Measurements from ENCODE around the gene CDH7. TPM values are rescaled to one million over a fixed set of nuclear protein-coding genes. Genes with fewer than 3 reads are reported as not detected.

Gene CDH7
- total and polyA plus RNA-seq, 9 donors: under 0.01 to 0.94 (median 0.07) TPM; not detected in 2

DNA sequence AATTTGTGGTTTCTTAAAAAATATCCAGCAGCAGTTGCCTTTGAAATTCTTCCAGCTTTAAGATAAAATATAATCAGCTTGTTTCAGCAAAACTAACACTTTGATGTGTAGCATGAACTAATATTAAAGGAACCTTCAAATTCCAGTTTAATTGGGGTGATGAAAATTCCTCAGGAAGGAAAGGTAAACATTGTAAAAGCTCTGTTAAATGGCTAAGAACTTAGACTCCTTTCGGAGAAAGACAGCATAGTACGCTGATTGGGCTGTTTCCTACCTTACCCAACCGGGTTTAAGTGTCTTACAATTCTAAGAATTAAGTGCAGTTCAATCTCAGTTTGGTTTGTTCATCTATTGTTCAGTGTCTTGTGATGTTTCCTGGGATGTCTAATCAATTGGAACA is 108.3 kb downstream of the CDH7 start:
- Histone ChIP-seq H3K27me3 (no peaks in the 10 kb centered on the region), H3K4me1 (ENCODE audit: insufficient read depth) (no peaks in the 10 kb centered on the region), H3K4me3 (no peak overlapping the region), H3K36me3 (no peaks in the 10 kb centered on the region), H3K9me3 (no peaks in the 10 kb centered on the region), H3K27ac (no peak overlapping the region)
- no peak for TF ChIP-seq EP300 (IDR thresholded peaks at IDR 0.05)
- TF ChIP-seq POLR2A (IDR thresholded peaks at IDR 0.05): no peak
- TF ChIP-seq, protein P1, sequence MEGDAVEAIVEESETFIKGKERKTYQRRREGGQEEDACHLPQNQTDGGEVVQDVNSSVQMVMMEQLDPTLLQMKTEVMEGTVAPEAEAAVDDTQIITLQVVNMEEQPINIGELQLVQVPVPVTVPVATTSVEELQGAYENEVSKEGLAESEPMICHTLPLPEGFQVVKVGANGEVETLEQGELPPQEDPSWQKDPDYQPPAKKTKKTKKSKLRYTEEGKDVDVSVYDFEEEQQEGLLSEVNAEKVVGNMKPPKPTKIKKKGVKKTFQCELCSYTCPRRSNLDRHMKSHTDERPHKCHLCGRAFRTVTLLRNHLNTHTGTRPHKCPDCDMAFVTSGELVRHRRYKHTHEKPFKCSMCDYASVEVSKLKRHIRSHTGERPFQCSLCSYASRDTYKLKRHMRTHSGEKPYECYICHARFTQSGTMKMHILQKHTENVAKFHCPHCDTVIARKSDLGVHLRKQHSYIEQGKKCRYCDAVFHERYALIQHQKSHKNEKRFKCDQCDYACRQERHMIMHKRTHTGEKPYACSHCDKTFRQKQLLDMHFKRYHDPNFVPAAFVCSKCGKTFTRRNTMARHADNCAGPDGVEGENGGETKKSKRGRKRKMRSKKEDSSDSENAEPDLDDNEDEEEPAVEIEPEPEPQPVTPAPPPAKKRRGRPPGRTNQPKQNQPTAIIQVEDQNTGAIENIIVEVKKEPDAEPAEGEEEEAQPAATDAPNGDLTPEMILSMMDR (IDR thresholded peaks at IDR 0.05): no peak
- DNase-seq: no peak
- intact Hi-C loops (cut with DNase I): no loop called here
- WGBS, 3 donors: 13 to 19% (median 19%) methylated on average over 3 of the region's 3 CpGs

DNA sequence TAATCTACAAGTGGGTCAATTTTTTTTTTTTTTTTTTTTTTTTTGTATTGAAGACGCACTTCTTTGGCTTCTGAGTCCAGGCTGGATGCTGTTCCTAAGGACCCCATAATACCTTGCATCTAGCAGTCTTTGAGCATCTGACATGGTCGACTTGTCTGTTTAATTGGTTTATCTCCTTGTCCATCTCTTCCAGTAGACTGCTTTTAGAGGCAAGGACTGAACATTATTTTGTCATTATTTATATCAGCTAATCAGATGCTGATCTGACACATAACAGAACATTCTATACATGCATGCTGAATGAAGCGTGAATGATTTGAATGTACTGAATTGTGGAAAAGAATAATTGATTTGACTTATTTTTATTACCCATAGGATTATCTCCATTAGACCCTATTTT is 118.7 kb downstream of the CDH7 start:
- WGBS, 3 donors: 17 to 73% (median 31%) methylated on average over 3 of the region's 3 CpGs
- intact Hi-C loops (cut with DNase I): no loop called here
- TF ChIP-seq, protein P1 (IDR thresholded peaks at IDR 0.05): no peak
- no peak for TF ChIP-seq POLR2A (IDR thresholded peaks at IDR 0.05)
- no peak for TF ChIP-seq EP300 (IDR thresholded peaks at IDR 0.05)

DNA sequence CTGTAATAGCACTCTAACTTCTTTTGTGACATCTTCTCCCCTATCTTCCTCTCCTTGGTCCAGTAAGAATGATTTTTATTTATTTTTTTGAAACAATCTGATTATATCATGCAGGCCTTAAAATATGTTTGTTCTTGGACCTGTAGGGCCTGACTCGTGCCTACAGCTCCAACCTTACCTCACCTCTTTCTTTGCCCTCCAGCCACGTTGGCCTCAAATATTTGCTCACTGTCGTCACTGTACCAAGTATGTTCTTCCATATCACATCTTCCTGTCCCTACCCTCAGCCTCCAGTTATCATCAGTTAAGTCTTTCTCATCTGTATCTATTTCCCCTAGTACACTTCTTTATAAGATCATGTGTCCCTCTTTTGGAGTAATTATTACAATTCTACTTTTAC is 125.5 kb downstream of the CDH7 start:
- Histone ChIP-seq H3K27me3 (no peaks in the 10 kb centered on the region), H3K9me3 (no peaks in the 10 kb centered on the region), H3K36me3 (no peaks in the 10 kb centered on the region), H3K27ac (no peak overlapping the region), H3K4me1 (ENCODE audit: insufficient read depth) (no peaks in the 10 kb centered on the region), H3K4me3 (no peak overlapping the region)
- no peak for DNase-seq
- TF ChIP-seq POLR2A (IDR thresholded peaks at IDR 0.05) (no peak), EP300 (IDR thresholded peaks at IDR 0.05) (no peak)
- TF ChIP-seq, protein P1 (IDR thresholded peaks at IDR 0.05): no peak
- intact Hi-C loops (cut with DNase I): loop anchor here in 1 of 4 donors (2.0 kb wide), 1 partner anchor 32 kb away; no protein-coding TSS in a partner anchor
- WGBS, 3 donors: 73 to 81% (median 74%) methylated on average over 3 of the region's 3 CpGs

More for the DNA sequence above, 118.7 kb downstream of the CDH7 start:
- Histone ChIP-seq H3K27ac (no peak overlapping the region), H3K9me3 (no peaks in the 10 kb centered on the region), H3K36me3 (no peaks in the 10 kb centered on the region), H3K27me3 (no peaks in the 10 kb centered on the region), H3K4me3 (no peak overlapping the region), H3K4me1 (ENCODE audit: insufficient read depth) (no peaks in the 10 kb centered on the region)
- no peak for DNase-seq

DNA sequence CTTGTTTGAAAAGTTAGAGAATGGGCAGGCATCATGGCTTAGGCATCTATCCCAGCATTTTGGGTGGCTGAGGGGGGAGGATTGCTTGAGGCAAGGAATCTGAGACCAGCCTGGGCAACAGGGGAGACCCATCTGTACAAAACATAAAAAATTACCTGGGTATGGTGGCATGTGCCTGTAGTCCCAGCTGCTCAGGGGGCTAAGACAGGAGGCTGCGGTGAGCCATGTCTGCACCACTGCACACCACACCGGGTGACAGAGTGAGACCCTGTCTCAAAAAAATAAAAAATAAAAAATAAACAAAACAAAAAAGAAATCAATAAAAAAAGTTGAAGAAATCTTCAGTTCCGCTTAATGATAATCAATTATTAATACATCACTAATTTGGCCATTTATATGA is 146.5 kb downstream of the CDH7 start:
- H3K36me3 ChIP-seq: no peaks in the 10 kb centered on the region
- no peaks in the 10 kb centered on the region for H3K4me1 ChIP-seq (ENCODE audit: insufficient read depth)
- WGBS, 3 donors: 91 to 96% (median 95%) methylated on average over 3 of the region's 3 CpGs
- TF ChIP-seq EP300 (IDR thresholded peaks at IDR 0.05): no peak
- no peak for TF ChIP-seq POLR2A (IDR thresholded peaks at IDR 0.05)
- TF ChIP-seq, protein P1 (IDR thresholded peaks at IDR 0.05): no peak
- no peaks in the 10 kb centered on the region for H3K9me3 ChIP-seq
- intact Hi-C loops (cut with DNase I): no loop called here
- H3K27me3 ChIP-seq: no peaks in the 10 kb centered on the region
- H3K27ac ChIP-seq: no peak overlapping the region
- DNase-seq: no peak
- H3K4me3 ChIP-seq: no peak overlapping the region
